HG03175 (cell line): ENCODE data around the gene MTOR.

Experiments
- ATAC-seq: cut with Tn5 transposase; IDR thresholded peaks from one replicate; pipeline ENCODE4 v1.9.1; 2021; ENCODE audit warnings: mild to moderate bottlenecking, moderate library complexity; ENCODE audit not compliant: unreplicated experiment

The MTOR gene

GRCh38 chr1:11153184-11153583 is 109.2 kb downstream of the MTOR start:
- ATAC-seq, result no peak

- no peak for ATAC-seq
These were observed 109.6 kb downstream of the MTOR start for GRCh38 chr1:11152755-11153154.

- ATAC-seq, result no peak
These were observed 110.3 kb downstream of the MTOR start for GRCh38 chr1:11151826-11152612.

GRCh38 chr1:11151114-11151513 is 111.2 kb downstream of the MTOR start:
- no peak for ATAC-seq

- no peak for ATAC-seq
These were observed 112.0 kb downstream of the MTOR start for GRCh38 chr1:11150326-11150725.

- ATAC-seq, result no peak
These were observed 115.1 kb downstream of the MTOR start for GRCh38 chr1:11147197-11147770.

GRCh38 chr1:11145741-11146140 is 116.6 kb downstream of the MTOR start:
- ATAC-seq, result no peak

GRCh38 chr1:11144570-11145256 is 117.6 kb downstream of the MTOR start:
- no peak for ATAC-seq

- ATAC-seq, result no peak
These were observed 118.4 kb downstream of the MTOR start for GRCh38 chr1:11143907-11144306.

- ATAC-seq, result no peak
These were observed 119.0 kb downstream of the MTOR start for GRCh38 chr1:11143401-11143800.

GRCh38 chr1:11142618-11143391 is 119.5 kb downstream of the MTOR start:
- no peak for ATAC-seq

GRCh38 chr1:11138952-11139351 is 123.4 kb downstream of the MTOR start:
- no peak for ATAC-seq

- ATAC-seq, result no peak
These were observed 124.3 kb downstream of the MTOR start for GRCh38 chr1:11138029-11138428.

- no peak for ATAC-seq
These were observed 127.5 kb downstream of the MTOR start for GRCh38 chr1:11134898-11135266.

- ATAC-seq, result no peak
These were observed 128.0 kb downstream of the MTOR start for GRCh38 chr1:11134251-11134897.

GRCh38 chr1:11132563-11133293 is 129.6 kb downstream of the MTOR start:
- ATAC-seq, result no peak

- ATAC-seq, result no peak
These were observed 130.5 kb downstream of the MTOR start for GRCh38 chr1:11131816-11132215.

- ATAC-seq, result no peak
These were observed 131.9 kb downstream of the MTOR start for GRCh38 chr1:11130406-11130805.

GRCh38 chr1:11129649-11130390 is 132.5 kb downstream of the MTOR start:
- no peak for ATAC-seq

GRCh38 chr1:11126569-11126968 is 135.8 kb downstream of the MTOR start:
- ATAC-seq, result no peak
